HG02943 (cell line): Measurements from ENCODE around the gene IGF1R.

Experiments used
- ATAC-seq: cut with Tn5 transposase; IDR thresholded peaks from one replicate; pipeline ENCODE4 v1.9.1; 2021; ENCODE audit warnings: mild to moderate bottlenecking, low read depth, moderate library complexity; ENCODE audit not compliant: unreplicated experiment

IGF1R gene

GRCh38 chr15:98896802-98897732 lies 248.7 kb downstream of the IGF1R start:
- ATAC-seq, result no peak

- no peak for ATAC-seq
Observed at GRCh38 chr15:98898122-98898521, 249.8 kb downstream of the IGF1R start.

GRCh38 chr15:98899272-98900021 lies 251.1 kb downstream of the IGF1R start:
- ATAC-seq, result no peak

- ATAC-seq, result no peak
Observed at GRCh38 chr15:98900356-98900755, 252.0 kb downstream of the IGF1R start.

GRCh38 chr15:98901434-98902072 lies 253.2 kb downstream of the IGF1R start:
- no peak for ATAC-seq

- ATAC-seq, result no peak
Observed at GRCh38 chr15:98902931-98903330, 254.6 kb downstream of the IGF1R start.

- ATAC-seq, result no peak
Observed at GRCh38 chr15:98903377-98904018, 255.2 kb downstream of the IGF1R start.

GRCh38 chr15:98904544-98904943 lies 256.2 kb downstream of the IGF1R start:
- no peak for ATAC-seq

GRCh38 chr15:98905963-98906711 lies 257.8 kb downstream of the IGF1R start:
- no peak for ATAC-seq

GRCh38 chr15:98906712-98907083 lies 258.4 kb downstream of the IGF1R start:
- no peak for ATAC-seq

GRCh38 chr15:98907927-98908471 lies 259.7 kb downstream of the IGF1R start:
- ATAC-seq, result no peak

- ATAC-seq, result no peak
Observed at GRCh38 chr15:98909968-98910885, 261.9 kb downstream of the IGF1R start.

- ATAC-seq, result no peak
Observed at GRCh38 chr15:98914626-98915025, 266.3 kb downstream of the IGF1R start.

- no peak for ATAC-seq
Observed at GRCh38 chr15:98916826-98917225, 268.5 kb downstream of the IGF1R start.

- ATAC-seq, result no peak
Observed at GRCh38 chr15:98917417-98917816, 269.1 kb downstream of the IGF1R start.

GRCh38 chr15:98920091-98920880 lies 271.9 kb downstream of the IGF1R start:
- ATAC-seq, result no peak

- ATAC-seq, result no peak
Observed at GRCh38 chr15:98923171-98923570, 274.8 kb downstream of the IGF1R start.

- ATAC-seq, result no peak
Observed at GRCh38 chr15:98923579-98923978, 275.2 kb downstream of the IGF1R start.
